Measurements from ENCODE around the gene VPS45.

GRCh38 chr1:150150133-150151021 is 82.8 kb downstream of the VPS45 start:
- TF ChIP-seq TAF1 (conservative IDR thresholded peaks at IDR 0.05) (no peak), RAD21 (IDR thresholded peaks at IDR 0.05) (no peak), EGR1 (IDR thresholded peaks at IDR 0.05; ENCODE audit: low read depth in 2 of 2) (no peak)
- TF ChIP-seq, protein P1, sequence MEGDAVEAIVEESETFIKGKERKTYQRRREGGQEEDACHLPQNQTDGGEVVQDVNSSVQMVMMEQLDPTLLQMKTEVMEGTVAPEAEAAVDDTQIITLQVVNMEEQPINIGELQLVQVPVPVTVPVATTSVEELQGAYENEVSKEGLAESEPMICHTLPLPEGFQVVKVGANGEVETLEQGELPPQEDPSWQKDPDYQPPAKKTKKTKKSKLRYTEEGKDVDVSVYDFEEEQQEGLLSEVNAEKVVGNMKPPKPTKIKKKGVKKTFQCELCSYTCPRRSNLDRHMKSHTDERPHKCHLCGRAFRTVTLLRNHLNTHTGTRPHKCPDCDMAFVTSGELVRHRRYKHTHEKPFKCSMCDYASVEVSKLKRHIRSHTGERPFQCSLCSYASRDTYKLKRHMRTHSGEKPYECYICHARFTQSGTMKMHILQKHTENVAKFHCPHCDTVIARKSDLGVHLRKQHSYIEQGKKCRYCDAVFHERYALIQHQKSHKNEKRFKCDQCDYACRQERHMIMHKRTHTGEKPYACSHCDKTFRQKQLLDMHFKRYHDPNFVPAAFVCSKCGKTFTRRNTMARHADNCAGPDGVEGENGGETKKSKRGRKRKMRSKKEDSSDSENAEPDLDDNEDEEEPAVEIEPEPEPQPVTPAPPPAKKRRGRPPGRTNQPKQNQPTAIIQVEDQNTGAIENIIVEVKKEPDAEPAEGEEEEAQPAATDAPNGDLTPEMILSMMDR (IDR thresholded peaks at IDR 0.05; ENCODE audit: low read depth, low read length, missing input control) = no peak
- TF ChIP-seq, protein P2, sequence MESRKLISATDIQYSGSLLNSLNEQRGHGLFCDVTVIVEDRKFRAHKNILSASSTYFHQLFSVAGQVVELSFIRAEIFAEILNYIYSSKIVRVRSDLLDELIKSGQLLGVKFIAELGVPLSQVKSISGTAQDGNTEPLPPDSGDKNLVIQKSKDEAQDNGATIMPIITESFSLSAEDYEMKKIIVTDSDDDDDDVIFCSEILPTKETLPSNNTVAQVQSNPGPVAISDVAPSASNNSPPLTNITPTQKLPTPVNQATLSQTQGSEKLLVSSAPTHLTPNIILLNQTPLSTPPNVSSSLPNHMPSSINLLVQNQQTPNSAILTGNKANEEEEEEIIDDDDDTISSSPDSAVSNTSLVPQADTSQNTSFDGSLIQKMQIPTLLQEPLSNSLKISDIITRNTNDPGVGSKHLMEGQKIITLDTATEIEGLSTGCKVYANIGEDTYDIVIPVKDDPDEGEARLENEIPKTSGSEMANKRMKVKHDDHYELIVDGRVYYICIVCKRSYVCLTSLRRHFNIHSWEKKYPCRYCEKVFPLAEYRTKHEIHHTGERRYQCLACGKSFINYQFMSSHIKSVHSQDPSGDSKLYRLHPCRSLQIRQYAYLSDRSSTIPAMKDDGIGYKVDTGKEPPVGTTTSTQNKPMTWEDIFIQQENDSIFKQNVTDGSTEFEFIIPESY (IDR thresholded peaks at IDR 0.05) = no peak
